ENCODE data around the gene DYNC2H1.

Gene DYNC2H1

DNA sequence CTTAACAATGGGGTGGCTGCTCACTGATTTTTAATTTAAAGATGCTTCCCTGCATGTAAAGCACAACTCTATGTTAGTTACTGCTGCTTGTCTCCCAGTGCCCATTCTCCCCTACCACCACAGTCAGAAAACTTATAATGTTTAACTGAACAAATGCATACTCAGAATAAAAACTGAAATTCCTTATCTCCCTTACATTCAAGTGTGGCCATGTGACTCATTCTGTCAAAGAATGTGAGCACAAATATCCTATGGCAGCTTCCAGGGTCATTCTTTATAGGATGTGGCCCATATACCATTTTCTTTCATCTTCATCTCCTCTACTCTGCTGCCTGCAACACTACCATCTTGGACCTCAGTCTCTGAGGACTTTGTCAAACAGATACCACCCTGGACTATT, 374.8 kb downstream of the DYNC2H1 start:
- no peak for DNase-seq

DNA sequence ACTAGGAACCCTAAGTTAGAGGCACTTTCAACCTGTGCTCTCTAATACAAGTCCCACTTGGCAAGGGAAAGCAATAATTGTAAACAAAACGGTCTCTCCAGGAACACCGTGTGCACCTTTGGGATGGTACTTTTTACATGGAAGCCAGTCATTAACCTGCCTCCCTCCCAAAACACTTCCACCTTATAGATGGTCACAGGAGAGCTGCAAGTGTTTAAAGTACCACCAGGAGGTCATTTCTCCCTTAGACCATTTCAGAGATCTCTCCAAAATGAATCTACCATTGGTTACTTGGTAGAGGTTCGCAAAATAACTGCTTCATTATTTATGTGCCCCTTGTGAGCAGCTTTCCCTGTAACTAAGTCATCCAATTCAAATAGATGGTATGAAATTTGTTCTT, 375.3 kb downstream of the DYNC2H1 start:
- DNase-seq = no peak

DNA sequence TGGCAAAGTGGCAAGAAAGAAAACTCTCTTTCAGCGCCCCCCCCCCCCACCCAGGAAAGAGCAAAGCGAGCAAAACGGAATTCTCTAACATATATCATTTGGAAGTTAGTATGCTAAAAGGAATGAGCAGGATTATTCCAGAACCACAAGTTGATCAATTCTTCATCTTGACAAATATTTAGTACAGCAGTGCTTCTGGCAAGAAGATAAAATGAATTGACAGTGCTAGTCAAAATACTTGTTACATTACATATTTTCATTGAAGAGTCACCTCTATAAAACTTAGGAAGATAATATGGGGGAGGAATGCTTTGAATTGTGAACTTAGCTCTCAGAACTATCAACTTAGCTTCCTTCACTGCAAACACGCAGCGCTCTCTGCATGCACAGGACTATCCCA, 377.4 kb downstream of the DYNC2H1 start:
- DNase-seq = no peak

DNA sequence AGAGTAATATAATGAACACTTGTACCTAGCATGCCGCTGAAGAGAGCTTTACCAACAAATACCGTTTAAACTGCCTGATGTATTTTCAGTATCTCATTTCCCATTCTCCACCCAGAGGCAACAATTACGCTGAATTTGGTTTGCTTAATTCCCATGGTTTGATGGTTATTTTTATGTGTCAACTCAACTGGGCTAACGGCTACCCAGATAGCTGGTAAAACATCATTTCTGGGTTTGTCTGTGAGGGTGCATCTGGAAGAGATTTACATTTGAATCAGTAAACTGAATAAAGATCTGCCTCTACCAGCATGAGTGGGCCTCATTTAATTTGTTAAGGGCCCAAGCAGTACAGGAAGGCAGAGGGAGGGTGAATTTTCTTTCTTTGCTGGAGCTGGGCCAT, 377.9 kb downstream of the DYNC2H1 start:
- DNase-seq = no peak

DNA sequence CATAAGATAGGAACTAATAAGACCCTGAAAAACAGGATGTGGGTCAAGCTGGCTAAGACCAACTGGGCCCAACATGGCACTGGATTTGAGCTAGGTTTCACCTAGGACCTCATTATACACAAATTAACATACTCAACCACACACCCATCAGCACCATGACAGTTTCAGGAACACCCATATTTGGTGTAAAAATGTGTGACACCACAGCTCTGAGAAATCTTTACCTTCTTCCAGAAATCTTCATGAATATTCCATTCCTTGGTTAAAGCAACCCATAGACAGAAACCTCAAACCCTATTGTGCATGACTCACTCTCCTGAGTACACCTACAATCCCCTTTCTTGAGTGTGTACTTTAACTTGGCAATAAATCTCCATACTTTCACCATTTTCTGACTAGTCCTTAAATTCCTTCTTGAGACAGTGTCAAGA, 378.8 kb downstream of the DYNC2H1 start:
- DNase-seq = no peak

DNA sequence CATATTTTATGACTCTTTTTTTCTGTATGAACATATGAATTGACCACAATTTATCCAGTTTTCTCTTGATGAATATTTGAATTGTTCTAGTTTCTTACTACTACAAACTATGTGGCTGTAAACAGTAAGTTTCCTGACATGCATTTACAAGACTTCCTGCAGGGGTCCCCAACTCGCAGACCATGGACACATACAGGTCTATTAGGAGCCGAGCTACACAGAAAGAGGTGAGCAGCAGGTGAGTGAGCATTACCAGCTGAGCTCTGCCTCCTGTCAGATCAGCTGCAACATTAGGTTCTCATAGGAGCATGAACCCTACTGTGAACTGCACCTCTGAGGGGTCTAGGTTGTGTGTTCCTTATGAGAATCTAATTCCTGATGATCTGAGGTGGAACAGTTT, 379.4 kb downstream of the DYNC2H1 start:
- no peak for DNase-seq

DNA sequence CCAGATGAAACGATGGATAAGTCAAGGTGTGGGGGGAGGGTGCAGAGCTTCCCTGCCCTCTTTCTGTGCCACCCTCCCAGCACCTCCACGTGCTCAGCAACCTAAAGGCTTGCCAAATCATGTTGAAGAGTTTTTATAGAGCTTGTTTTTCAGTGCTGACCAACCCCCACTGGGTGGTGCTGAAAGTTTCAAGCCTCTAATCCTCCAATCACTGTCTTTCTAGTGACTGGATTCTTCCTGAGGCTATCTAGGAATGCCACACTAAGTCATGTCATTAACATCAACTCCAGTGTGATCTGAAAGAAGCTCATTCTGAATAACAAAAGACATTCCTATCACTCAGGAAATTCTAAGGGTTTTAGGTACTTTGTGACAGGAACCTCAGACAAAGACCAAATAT, 382.6 kb downstream of the DYNC2H1 start:
- no peak for DNase-seq

DNA sequence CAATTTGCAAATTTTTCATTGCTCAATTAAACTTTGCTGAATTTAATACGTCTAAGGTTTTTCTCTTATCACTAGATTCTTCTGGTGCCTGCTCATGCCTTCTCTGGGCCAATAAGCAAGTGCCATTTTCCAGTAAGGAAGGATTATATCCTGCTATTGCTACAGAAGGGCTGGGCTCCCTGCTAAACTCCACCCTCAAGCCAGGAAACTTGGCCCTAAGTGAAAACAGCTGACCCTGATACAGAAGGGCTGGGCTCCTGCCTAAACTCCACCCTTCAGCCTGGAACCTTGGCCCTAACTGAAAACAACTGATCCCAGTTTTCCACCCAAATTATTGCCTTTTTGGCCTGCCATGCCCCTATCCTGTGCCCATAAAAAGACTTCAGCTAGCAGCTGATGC, 385.3 kb downstream of the DYNC2H1 start:
- DNase-seq = no peak

DNA sequence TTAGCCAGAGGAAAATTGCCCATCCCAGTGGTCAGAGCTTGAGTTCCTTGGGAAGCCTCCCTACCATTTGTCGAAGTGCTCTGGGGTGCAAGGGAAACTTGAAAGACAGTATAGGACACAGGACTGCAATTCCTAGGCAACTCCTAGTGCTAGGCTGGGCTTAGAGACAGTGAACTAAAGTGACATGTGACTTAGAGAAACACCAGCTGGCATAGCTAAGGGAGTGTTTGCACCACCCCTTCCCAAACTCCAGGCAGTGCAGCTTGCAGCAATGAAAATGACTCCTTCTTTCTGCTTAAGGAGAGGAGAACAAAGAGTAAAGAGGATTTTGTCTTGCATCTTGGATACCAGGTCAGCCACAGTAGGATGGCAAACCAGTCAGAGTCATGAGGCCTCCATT, 388.0 kb downstream of the DYNC2H1 start:
- no peak for DNase-seq

DNA sequence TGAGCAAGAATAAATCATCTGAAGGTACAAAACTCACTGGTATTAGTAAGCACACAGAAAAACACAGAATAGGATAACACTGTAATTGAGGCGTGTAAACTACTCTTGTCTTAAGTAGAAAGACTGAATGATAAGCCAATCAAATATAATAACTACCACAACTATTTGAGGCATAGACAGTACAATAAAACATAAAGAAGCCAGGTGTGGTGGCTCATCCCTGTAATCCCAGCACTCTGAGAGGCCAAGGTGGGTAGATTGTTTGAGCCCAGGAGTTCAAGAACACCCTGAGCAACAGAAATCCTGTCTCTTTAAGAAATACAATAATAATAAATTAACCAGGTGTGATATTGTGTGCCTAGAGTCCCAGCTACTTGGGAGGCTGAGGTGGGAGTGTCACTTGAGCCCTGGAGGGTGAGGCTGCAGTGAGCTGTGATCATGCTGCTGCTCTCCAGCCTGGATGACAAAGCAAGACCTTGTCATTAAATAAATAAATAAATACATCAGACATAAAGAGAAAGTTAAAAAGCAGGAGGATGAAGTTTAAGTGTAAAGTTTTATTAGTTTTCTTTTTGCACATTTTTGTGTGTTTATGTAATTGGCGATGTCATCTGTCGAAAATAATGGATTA, 390.6 kb downstream of the DYNC2H1 start:
- DNase-seq = no peak

DNA sequence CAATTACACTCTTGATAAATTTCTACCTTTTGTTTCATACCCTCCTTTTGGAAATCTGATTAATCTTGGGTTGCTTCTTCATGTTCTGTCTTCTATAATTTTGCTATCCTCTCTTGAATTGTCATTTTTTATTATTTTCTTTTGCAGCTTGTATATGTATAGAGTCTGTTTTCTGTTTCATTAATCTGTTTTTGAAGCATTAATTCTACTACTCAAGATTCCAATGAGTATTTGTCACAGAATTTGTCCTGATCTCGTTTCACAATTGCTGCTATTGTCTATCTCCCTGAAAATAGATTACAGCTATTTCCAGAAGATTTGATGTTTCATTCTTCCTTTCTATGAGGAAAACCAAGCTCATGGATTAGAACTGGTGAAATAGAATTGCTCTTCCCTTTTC, 406.1 kb downstream of the DYNC2H1 start:
- no peak for DNase-seq

DNA sequence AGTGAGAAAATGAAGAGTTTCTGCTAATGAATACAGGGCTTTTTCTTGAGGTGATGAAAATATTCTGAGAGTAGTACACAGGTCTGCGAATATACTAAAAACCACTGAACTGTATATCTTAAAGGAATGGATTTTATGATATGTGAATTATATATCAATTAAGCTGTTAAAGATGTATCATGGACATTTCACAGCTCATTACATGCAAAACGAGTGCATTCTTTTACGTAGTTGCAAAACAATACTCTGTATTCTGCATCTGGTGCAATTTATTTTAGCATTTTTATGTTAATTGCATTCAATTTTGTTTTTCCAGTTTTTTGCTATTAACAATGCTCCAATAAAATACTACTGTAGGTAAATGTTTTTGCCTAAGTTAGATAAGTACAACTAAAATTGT, 411.6 kb downstream of the DYNC2H1 start:
- no peak for DNase-seq

DNA sequence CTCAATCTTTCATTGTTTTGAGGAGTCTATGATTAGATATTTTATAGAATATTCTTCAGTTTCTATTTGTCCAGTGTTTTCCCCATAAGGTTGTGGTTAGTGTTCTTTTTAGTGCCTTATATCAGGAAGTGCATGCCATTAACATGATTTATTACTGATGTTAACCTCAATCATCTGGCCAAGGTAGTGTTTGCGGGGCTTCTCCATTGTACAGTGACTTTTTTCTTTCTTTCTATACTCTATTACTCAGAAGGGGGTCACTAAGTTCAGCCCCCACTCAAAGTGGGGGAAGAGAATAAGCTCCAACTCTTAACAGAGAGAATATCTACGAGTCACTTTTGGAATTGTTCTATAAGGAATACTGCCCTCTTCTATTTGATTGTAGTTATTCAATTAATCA, 415.8 kb downstream of the DYNC2H1 start:
- no peak for DNase-seq

DNA sequence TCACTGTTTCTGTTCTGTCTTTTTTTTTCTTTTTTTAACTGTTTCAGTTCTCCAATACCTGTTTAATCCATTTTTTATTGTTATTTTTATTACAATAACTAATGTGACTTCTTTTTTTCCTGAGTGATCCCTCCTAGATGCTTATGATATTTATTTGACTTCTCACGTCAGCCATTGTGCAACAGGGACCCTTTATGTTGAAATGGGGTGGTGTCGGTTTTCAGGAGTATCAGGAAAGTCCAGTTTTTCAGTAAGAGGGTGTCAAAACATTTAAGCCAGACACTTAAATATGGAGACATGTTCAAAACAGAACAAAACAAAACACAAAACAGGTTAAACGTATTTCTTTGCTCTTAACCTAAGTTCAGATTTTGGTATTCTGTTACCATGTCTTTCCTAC, 418.8 kb downstream of the DYNC2H1 start:
- no peak for DNase-seq

DNA sequence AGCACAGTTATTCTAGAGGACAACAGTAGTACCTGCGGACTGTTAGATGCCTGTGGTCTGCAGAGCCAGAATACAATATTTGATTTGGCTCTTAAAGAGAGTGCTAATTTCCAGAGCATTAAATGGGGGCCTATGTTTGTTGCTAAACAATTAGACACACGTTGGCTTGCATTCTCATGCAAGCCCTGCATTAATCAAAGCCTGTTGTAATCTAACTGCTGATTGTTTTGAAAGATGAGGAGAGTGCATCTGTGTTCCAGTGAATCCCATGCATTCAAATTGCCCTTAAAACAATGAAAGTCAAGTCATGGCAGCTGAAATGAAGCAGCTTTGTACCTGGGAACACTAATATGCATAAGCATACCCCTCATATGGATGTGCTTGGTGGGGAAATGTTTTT, 419.4 kb downstream of the DYNC2H1 start:
- no peak for DNase-seq

DNA sequence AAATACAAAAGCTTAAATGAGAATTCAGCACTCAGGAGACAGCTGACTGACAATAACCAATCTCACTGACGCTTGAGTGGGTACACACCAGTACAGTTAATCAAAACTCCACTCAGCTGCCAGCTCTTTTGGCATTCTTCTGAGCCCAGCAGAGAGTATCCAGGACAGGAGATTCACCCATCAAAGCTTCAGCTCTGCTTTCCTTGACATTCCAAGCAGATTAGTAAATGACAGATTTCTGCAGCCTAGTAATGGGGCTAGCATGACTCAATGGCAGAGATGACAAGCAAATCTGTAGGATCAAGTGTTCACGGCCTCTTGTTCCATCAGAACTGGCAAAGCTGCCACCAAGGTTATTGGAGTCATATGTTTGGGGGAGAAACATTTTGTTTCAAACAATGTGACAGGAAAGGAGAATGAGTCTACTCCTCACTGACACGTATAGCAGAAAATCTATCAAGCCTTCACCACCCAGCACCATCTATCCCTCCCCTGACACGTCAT, 420.0 kb downstream of the DYNC2H1 start:
- DNase-seq = no peak

All from NCI-H187 treated with DMSO at 0.1 percent for 48 hours (cell line).